Neural cell (in vitro differentiated cells): ENCODE data around the gene NKAIN2. TPM values are rescaled to one million over a fixed set of nuclear protein-coding genes. Genes with fewer than 3 reads are reported as not detected.
A peak's percentile ranks its signal among the peaks of the same experiment; 100 is the strongest.
"Not testable (repeated sequence)": the region's sequence is repeated elsewhere in the genome, so short reads cannot be mapped to it uniquely, and the experiment has no call there.

Source experiments
- H2AFZ ChIP-seq: fragments of 200-600, 300-800 bp; sonication (generic), shearing (Covaris generic); 2 replicates; pipeline ENCODE4 v1.6.0; 2014; ENCODE audit warnings: low read depth, mild to moderate bottlenecking, antibody characterized with exemption, low read length, moderate library complexity
- H3F3A ChIP-seq: fragments of 200-600 bp; shearing (Covaris generic); 2 replicates; pipeline ENCODE4 v1.6.1; 2016; ENCODE audit warnings: mild to moderate bottlenecking, moderate library complexity, mixed read lengths, antibody characterized with exemption, low read length; ENCODE audit not compliant: insufficient read depth, poor library complexity, severe bottlenecking
- H3K27ac ChIP-seq: fragments of 200-600, 300-800 bp; sonication (generic), shearing (Covaris generic); 2 replicates; pipeline ENCODE4 v1.5.1; 2014; ENCODE audit warnings: mild to moderate bottlenecking, low read length, moderate library complexity
- H3K27me3 ChIP-seq: fragments of 300-800, 200-600 bp; sonication (generic), shearing (Covaris generic); 2 replicates; pipeline ENCODE4 v1.6.0; 2014; ENCODE audit warnings: mild to moderate bottlenecking, low read depth, low read length, moderate library complexity; ENCODE audit not compliant: insufficient read depth
- H3K36me3 ChIP-seq: fragments of 300-800, 200-600 bp; sonication (generic), shearing (Covaris generic); 2 replicates; pipeline ENCODE4 v1.5.1; 2014; ENCODE audit warnings: mild to moderate bottlenecking, antibody characterized with exemption, low read length, moderate library complexity; ENCODE audit not compliant: insufficient read depth
- H3K4me2 ChIP-seq: fragments of 300-800, 200-600 bp; sonication (generic), shearing (Covaris generic); 2 replicates; pipeline ENCODE4 v1.6.0; 2014; ENCODE audit warnings: mild to moderate bottlenecking, low read length
- H3K4me3 ChIP-seq: fragments of 300-800, 200-600 bp; sonication (generic), shearing (Covaris generic); 2 replicates; pipeline ENCODE4 v1.5.1; 2014; ENCODE audit warnings: mild to moderate bottlenecking, low read length, moderate library complexity
- H3K79me2 ChIP-seq: fragments of 200-600 bp; shearing (Covaris generic); replicated peaks from 2 replicates; pipeline ENCODE4 v1.6.0; 2014; ENCODE audit warnings: mild to moderate bottlenecking, low read length, moderate library complexity; ENCODE audit not compliant: insufficient read depth
- H3K9ac ChIP-seq: fragments of 300-800, 200-600 bp; sonication (generic), shearing (Covaris generic); 2 replicates; pipeline ENCODE4 v1.6.1; 2016; ENCODE audit warnings: mild to moderate bottlenecking, low read length, mixed read lengths
- H3K9me2 ChIP-seq: fragments of 200-600 bp; shearing (Covaris generic); 2 replicates; pipeline ENCODE4 v1.6.1; 2016; ENCODE audit warnings: mild to moderate bottlenecking, low read length, mixed read lengths; ENCODE audit not compliant: insufficient read depth
- H3K9me3 ChIP-seq: fragments of 200-600, 300-800 bp; sonication (generic), shearing (Covaris generic); 2 replicates; pipeline ENCODE4 v1.6.1; 2016; ENCODE audit warnings: mild to moderate bottlenecking, mixed run types, low read length, moderate library complexity, mixed read lengths
- H4K20me1 ChIP-seq: fragments of 200-600 bp; shearing (Covaris generic); 2 replicates; pipeline ENCODE4 v1.6.1; 2016; ENCODE audit warnings: mild to moderate bottlenecking, mixed run types; ENCODE audit not compliant: insufficient read depth
- EP300 ChIP-seq: fragments of 450-650 bp; conservative IDR thresholded peaks from 2 replicates; pipeline ENCODE4 v1.6.1; 2014; ENCODE audit warnings: antibody characterized with exemption, mild to moderate bottlenecking, moderate library complexity; ENCODE audit not compliant: poor library complexity, severe bottlenecking
- MXI1 ChIP-seq: fragments of 450-650 bp; conservative IDR thresholded peaks from 2 replicates; pipeline ENCODE4 v1.6.1; 2014; ENCODE audit warnings: antibody characterized with exemption, mild to moderate bottlenecking; ENCODE audit not compliant: poor library complexity, severe bottlenecking
- POLR2AphosphoS5 ChIP-seq: IDR thresholded peaks from 2 replicates; pipeline ENCODE4 v1.6.1; 2012
- RAD21 ChIP-seq: fragments of 450-650 bp; conservative IDR thresholded peaks from 2 replicates; pipeline ENCODE4 v1.6.1; 2014; ENCODE audit warnings: antibody characterized with exemption, mild to moderate bottlenecking, moderate library complexity
- REST ChIP-seq: IDR thresholded peaks from 2 replicates; pipeline ENCODE4 v1.6.1; 2012; ENCODE audit warnings: borderline replicate concordance
- SMC3 ChIP-seq: fragments of 450-650 bp; conservative IDR thresholded peaks from 2 replicates; pipeline ENCODE4 v1.6.1; 2014; ENCODE audit warnings: antibody characterized with exemption, mild to moderate bottlenecking, moderate library complexity; ENCODE audit not compliant: poor library complexity
- TAF1 ChIP-seq: IDR thresholded peaks from 2 replicates; pipeline ENCODE4 v1.6.1; 2012; ENCODE audit warnings: low read depth
- polyA plus RNA-seq: library from polyadenylated mRNA; depleted of rRNA; stranded (reverse); fragments of >200 nt; gene quantifications from 2 replicates; pipeline ENCODE4 v1.2.3, GENCODE V29; 2014
- TF ChIP-seq, protein P1 (sequence below): fragments of 450-650 bp; IDR thresholded peaks from 2 replicates; pipeline ENCODE4 v1.5.1; 2014; ENCODE audit warnings: antibody characterized with exemption, mild to moderate bottlenecking, moderate library complexity; ENCODE audit not compliant: poor library complexity, severe bottlenecking

NKAIN2 gene
- polyA plus RNA-seq, 1 donor from 2014 or later = 23.2 TPM

DNA sequence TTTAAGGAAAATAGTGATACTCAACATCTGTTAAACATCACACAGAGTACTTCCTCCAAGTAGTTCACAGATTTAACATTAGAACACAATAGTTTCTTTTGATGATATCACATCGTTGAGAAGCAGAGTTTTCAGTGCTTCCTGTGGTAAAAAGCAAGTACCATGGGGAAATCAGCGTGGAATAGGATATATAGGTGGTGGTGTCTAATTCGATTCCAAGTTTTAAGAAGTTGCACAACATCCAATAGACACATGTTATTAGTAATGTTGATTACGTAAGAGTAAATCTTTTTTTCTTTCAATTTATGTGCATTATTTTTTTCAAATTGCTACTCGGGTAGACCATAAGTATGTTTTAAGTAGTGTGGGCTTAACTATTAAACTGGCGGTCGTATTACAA lies 360.7 kb downstream of the NKAIN2 start:
- Histone ChIP-seq H3K27ac (no peak overlapping the region), H3F3A (no peaks in the 10 kb centered on the region), H3K4me2 (no peak overlapping the region), H3K9ac (no peak overlapping the region), H3K27me3 (no peaks in the 10 kb centered on the region), H3K36me3 (no peaks in the 10 kb centered on the region), H3K79me2 (no peaks in the 10 kb centered on the region), H2AFZ (no peak overlapping the region), H3K9me2 (no peaks in the 10 kb centered on the region), H4K20me1 (no peaks in the 10 kb centered on the region), H3K4me3 (no peak overlapping the region), H3K9me3 (no peaks in the 10 kb centered on the region)
- TF ChIP-seq POLR2AphosphoS5 = no peak
- no peak for TF ChIP-seq SMC3
- no peak for TF ChIP-seq REST
- TF ChIP-seq MXI1 = no peak
- TF ChIP-seq EP300 = no peak

DNA sequence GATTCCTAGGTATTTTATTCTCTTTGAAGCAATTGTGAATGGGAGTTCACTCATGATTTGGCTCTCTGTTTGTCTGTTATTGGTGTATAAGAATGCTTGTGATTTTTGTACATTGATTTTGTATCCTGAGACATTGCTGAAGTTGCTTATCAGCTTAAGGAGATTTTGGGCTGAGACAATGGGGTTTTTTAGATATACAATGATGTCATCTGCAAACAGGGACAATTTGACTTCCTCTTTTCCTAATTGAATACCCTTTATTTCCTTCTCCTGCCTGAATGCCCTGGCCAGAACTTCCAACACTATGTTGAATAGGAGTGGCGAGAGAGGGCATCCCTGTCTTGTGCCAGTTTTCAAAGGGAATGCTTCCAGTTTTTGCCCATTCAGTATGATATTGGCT lies 363.6 kb downstream of the NKAIN2 start:
- not testable (repeated sequence) for H4K20me1 ChIP-seq, H3K27me3 ChIP-seq, H3K9me3 ChIP-seq, H3K36me3 ChIP-seq, H3K9ac ChIP-seq, H3K4me3 ChIP-seq, H3F3A ChIP-seq, H3K27ac ChIP-seq, H2AFZ ChIP-seq, H3K4me2 ChIP-seq, H3K79me2 ChIP-seq, H3K9me2 ChIP-seq

- H3K9me3 ChIP-seq = no peaks in the 10 kb centered on the region
- H3K4me2 ChIP-seq = no peak overlapping the region
- H3K27ac ChIP-seq = peak overlapping the region; percentile 57
- TF ChIP-seq EP300 = no peak
- no peak for TF ChIP-seq REST
- TF ChIP-seq MXI1 = no peak
- TF ChIP-seq, protein P1, sequence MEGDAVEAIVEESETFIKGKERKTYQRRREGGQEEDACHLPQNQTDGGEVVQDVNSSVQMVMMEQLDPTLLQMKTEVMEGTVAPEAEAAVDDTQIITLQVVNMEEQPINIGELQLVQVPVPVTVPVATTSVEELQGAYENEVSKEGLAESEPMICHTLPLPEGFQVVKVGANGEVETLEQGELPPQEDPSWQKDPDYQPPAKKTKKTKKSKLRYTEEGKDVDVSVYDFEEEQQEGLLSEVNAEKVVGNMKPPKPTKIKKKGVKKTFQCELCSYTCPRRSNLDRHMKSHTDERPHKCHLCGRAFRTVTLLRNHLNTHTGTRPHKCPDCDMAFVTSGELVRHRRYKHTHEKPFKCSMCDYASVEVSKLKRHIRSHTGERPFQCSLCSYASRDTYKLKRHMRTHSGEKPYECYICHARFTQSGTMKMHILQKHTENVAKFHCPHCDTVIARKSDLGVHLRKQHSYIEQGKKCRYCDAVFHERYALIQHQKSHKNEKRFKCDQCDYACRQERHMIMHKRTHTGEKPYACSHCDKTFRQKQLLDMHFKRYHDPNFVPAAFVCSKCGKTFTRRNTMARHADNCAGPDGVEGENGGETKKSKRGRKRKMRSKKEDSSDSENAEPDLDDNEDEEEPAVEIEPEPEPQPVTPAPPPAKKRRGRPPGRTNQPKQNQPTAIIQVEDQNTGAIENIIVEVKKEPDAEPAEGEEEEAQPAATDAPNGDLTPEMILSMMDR = no peak
- no peak for TF ChIP-seq RAD21
- TF ChIP-seq POLR2AphosphoS5 = no peak
- no peak for TF ChIP-seq SMC3
- TF ChIP-seq TAF1 = no peak
- H3K9me2 ChIP-seq = no peaks in the 10 kb centered on the region
- H3K79me2 ChIP-seq = no peaks in the 10 kb centered on the region
- no peaks in the 10 kb centered on the region for H3K36me3 ChIP-seq
- no peak overlapping the region for H3K4me3 ChIP-seq
- H2AFZ ChIP-seq = no peak overlapping the region
- no peak overlapping the region for H3K9ac ChIP-seq
- peaks cover 12% of the 10 kb centered on the region for H3F3A ChIP-seq
- no peaks in the 10 kb centered on the region for H3K27me3 ChIP-seq
- H4K20me1 ChIP-seq = no peaks in the 10 kb centered on the region
These were observed 386.6 kb downstream of the NKAIN2 start for GRCh38 chr6:124190256-124190655.
